ENCODE results near the gene PFDN2.

GRCh38 chr1:161121042-161121650 lies 3.3 kb upstream of the PFDN2 start:
- TF ChIP-seq POLR2AphosphoS5 (IDR thresholded peaks at IDR 0.05; ENCODE audit: low read depth, low read length) (no peak; the same call in 1 of the 2 replicates), CTCF (IDR thresholded peaks at IDR 0.05) (no peak)
